ENCODE results near the gene DAGLA.

DNA sequence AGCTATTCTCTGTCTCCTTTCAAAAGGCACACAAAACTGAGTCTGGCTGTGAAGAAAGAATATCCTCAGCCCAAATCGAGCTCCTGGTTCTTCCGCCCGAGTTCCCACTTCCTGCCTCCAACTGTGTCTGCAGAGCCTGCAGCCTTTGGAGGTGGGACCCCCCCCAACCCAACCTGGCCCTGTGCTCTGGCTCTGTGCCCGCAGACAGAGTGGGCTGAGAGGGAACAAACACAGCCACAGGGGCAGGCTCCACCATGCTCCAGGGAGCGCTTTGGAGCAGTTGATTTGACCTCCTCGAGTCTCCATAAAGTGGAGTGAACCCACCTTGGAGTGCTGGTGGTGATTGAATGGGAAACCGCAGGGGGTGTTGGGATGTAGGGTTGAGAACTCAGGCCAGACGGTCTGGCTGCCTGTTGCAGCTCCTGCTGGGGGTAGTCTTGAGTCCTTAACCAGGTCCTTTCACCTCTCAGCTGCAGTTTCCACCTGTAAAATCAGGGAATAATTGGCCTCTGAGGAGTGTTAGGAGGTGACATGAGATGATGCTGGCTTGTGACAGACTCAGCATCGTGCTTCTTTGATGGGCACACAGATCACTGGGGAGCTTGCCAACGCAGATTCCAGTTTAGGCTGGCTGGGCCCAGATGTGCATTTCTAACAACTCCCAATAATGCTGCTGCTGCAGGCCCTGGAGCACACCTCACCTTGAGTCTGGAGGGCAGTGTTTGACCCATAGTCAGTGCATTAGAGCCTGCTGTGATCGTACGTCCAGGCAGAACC lies 11.4 kb downstream of the DAGLA start:
- TF ChIP-seq ZNF274 (IDR thresholded peaks at IDR 0.05; ENCODE audit: low read depth, low read length) = no peak
- TF ChIP-seq SUZ12 (IDR thresholded peaks at IDR 0.05; ENCODE audit: extremely low read depth, insufficient read depth, insufficient read length) = no peak
- TF ChIP-seq YY1 (IDR thresholded peaks at IDR 0.05; ENCODE audit: insufficient read depth, insufficient read length) = no peak

Data from NT2/D1 (cell line).